Measurements from ENCODE around the gene DPEP2. TPM values are rescaled to one million over a fixed set of nuclear protein-coding genes. Genes with fewer than 3 reads are reported as not detected.

The DPEP2 gene
- total RNA-seq, 1 donor from 2014 or later: 16.4 TPM

GRCh38 chr16:68022728-68023537, 23.6 kb upstream of the DPEP2 start, which contains the start of the genes DDX28 and DUS2:
Gene DDX28 (minus strand): TSS chr16:68023232. CDS start chr16:68023202, 30 bp downstream.
Gene DUS2 (plus strand): TSS chr16:68023284. CDS start chr16:68038024, 14,740 bp downstream.
- intact Hi-C loops (cut with DNase I): no loop called here
- Histone ChIP-seq H3K36me3 (peaks cover 7% of the 10 kb centered on the region), H3K9me3 (no peaks in the 10 kb centered on the region), H3K27me3 (no peaks in the 10 kb centered on the region), H3K4me1 (peaks cover 22% of the 10 kb centered on the region), H3K27ac (peak within 1 kb of the TSS; percentile 87), H3K4me3 (peak within 1 kb of the TSS; percentile 78)
- ATAC-seq (peak; percentile 98), DNase-seq (peak; percentile 96)
- no peak for TF ChIP-seq CTCF (IDR thresholded peaks at IDR 0.05)

GRCh38 chr16:68022278-68022727, 23.0 kb upstream of the DPEP2 start:
- no peak for DNase-seq
- Histone ChIP-seq H3K4me1 (peaks cover 22% of the 10 kb centered on the region), H3K36me3 (peaks cover under 1% of the 10 kb centered on the region), H3K27me3 (no peaks in the 10 kb centered on the region), H3K27ac (peak overlapping the region; percentile 87), H3K9me3 (no peaks in the 10 kb centered on the region), H3K4me3 (peak overlapping the region; percentile 78)
- TF ChIP-seq CTCF (IDR thresholded peaks at IDR 0.05): no peak
- ATAC-seq: peak; percentile 20
- intact Hi-C loops (cut with DNase I): no loop called here

- intact Hi-C loops (cut with DNase I): no loop called here
These were observed 22.2 kb upstream of the DPEP2 start for GRCh38 chr16:68021490-68021889.

DNA sequence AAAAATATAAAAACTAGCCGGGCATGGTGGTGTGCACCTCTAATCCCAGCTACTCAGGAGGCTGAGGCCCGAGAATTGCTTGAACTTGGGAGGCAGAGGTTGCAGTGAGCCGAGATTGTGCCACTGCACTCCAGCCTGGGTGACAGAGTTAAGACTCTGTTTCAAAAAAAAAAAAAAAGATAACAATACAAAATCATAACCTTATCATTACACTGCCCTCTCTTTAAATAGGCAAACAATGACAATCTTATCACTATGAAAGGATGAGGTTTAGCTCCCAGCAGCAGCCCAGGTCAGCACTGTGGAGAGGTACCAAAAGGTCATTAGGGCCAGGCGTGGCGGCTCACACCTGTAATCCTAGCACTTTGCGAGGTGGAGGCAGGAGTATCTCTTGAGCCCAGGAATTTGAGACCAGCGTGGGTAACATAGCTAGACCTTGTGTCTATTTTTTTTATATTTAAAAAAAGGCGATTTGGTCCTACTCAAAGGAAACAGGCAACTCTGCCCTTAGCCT, 19.9 kb upstream of the DPEP2 start:
- TF ChIP-seq CTCF (IDR thresholded peaks at IDR 0.05): no peak
- Histone ChIP-seq H3K27ac (no peak overlapping the region), H3K4me3 (no peak overlapping the region), H3K4me1 (peaks cover 22% of the 10 kb centered on the region), H3K9me3 (no peaks in the 10 kb centered on the region), H3K36me3 (no peaks in the 10 kb centered on the region), H3K27me3 (no peaks in the 10 kb centered on the region)
- intact Hi-C loops (cut with DNase I): no loop called here
- DNase-seq (no peak), ATAC-seq (no peak)

More at GRCh38 chr16:68021490-68021889, 22.2 kb upstream of the DPEP2 start:
- no peak for DNase-seq
- H3K4me1 ChIP-seq: peaks cover 22% of the 10 kb centered on the region
- H3K27me3 ChIP-seq: no peaks in the 10 kb centered on the region
- no peak overlapping the region for H3K27ac ChIP-seq
- no peak overlapping the region for H3K4me3 ChIP-seq
- ATAC-seq: no peak
- no peaks in the 10 kb centered on the region for H3K36me3 ChIP-seq
- no peaks in the 10 kb centered on the region for H3K9me3 ChIP-seq
- TF ChIP-seq CTCF (IDR thresholded peaks at IDR 0.05): no peak

DNA sequence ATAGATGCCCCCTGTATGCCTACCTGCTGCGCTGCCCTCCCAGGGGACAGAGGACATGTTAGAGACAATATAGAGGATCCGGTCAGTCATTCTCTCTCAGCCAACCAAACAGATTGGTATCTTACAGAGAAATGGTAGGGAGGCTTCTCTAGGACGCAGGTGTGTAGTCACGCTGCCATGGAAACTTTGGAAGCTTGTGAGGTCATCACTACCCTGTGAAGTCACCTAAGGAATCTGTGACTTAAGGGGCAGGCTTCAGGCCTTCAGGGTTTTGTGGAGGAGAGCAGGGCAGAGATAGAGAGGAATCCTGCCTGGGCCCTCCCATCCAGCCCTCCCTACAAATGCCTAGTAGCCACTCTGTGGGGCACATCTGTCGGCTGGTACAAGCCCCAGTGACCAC, 16.4 kb upstream of the DPEP2 start, which contains the start of gene DPEP2NB:
TSS of gene DPEP2NB (minus strand) at position 231 of the 400 bp plus-strand sequence. CDS start at position 90, 141 bp downstream.
- no peak for TF ChIP-seq CTCF (IDR thresholded peaks at IDR 0.05)
- Histone ChIP-seq H3K9me3 (no peaks in the 10 kb centered on the region), H3K27ac (no peak within 1 kb of the TSS), H3K4me3 (no peak within 1 kb of the TSS), H3K4me1 (peaks cover 9% of the 10 kb centered on the region), H3K27me3 (no peaks in the 10 kb centered on the region), H3K36me3 (no peaks in the 10 kb centered on the region)
- no peak for DNase-seq
- intact Hi-C loops (cut with DNase I): no loop called here
- no peak for ATAC-seq
